Lower leg skin (tissue), 4 donors: ENCODE results near the gene TEX264. TPM values are rescaled to one million over a fixed set of nuclear protein-coding genes. Genes with fewer than 3 reads are reported as not detected.

Experiments
- DNase-seq, 2 donors: peaks; one replicate each; pipeline ENCODE4 v3.0.0-alpha.2; 2019; ENCODE audit warnings: low spot score in 2 of 2
- H3K4me3 ChIP-seq: fragments of 200-600 bp; sonication (generic); 2 replicates; pipeline ENCODE4 v1.5.1; 2017; ENCODE audit warnings: mild to moderate bottlenecking, low read depth; ENCODE audit not compliant: poor library complexity, severe bottlenecking
- CTCF ChIP-seq, 3 donors: fragments of 450-650 bp; IDR thresholded peaks; one replicate each; pipeline ENCODE4 v1.5.1; 2016; ENCODE audit warnings: antibody characterized with exemption in 3 of 3, mild to moderate bottlenecking in 3 of 3, moderate library complexity in 2 of 3
- POLR2A ChIP-seq, 2 donors: fragments of 450-650 bp; IDR thresholded peaks; one replicate each; pipeline ENCODE4 v1.6.1; 2016 to 2017; ENCODE audit warnings: antibody characterized with exemption in 2 of 2, mild to moderate bottlenecking in 1 of 2, moderate library complexity in 1 of 2
- WGBS, 2 donors: methylation state at CpG; one replicate each; pipeline ENCODE4 v1.1.5; 2018; 5-methylcytosine and 5-hydroxymethylcytosine counted together
- intact Hi-C: fragments of 100-400 bp; cut with DNase I; formaldehyde crosslinking; loops from one replicate; pipeline ENCODE4 v1.15.0; 2023; ENCODE audit warnings: low total_unique reads
- total RNA-seq, 4 donors: library from RNA; depleted of rRNA; stranded (reverse); fragments of >200 nt; gene quantifications; one replicate each; pipeline ENCODE4 v1.1.0, GENCODE V29; 2016

TEX264 gene
- total RNA-seq, 4 donors from 2014 or later = 103 to 232 (median 134) TPM

DNA sequence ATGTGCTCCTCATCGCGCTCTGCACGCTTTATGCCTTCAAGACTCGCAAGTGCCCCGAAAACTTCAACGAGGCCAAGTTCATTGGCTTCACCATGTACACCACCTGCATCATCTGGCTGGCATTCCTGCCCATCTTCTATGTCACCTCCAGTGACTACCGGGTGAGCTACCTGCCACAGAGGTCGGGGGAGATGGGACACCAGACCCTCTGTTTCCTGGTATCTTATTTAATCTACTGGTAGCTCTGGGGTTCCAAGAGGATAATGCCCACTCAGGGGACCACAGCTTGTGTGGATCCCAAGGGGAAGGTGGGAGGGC is 44.9 kb downstream of the TEX264 start:
- TF ChIP-seq POLR2A (IDR thresholded peaks at IDR 0.05) (no peak), CTCF (IDR thresholded peaks at IDR 0.05) (no peak)
- 97 to 98% methylated on average over 8 of the region's 8 CpGs for WGBS, 2 donors
- H3K4me3 ChIP-seq = no peak overlapping the region
- intact Hi-C loops = no loop called here
- no peak for DNase-seq

DNA sequence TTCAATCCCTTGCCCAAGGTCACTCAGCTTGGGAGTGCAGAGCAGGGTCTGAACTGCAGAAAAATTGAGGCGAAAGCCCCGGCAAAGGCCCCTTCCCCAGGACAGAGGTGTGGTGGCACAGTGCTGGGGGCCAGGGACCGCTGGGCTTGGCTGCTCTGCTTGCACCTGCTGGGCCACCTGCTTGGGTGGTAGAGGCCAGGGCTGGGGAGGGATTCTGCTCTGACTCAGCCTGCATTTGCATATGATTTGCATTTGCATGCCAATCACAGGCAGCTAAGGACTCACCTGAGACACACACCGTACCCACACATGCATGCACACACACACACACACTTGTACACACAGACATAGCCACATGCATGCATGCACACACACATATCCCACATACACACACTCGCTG is 45.8 kb downstream of the TEX264 start:
- no peak overlapping the region for H3K4me3 ChIP-seq
- WGBS, 2 donors = 87% methylated on average over 5 of the region's 5 CpGs
- TF ChIP-seq CTCF (IDR thresholded peaks at IDR 0.05) = no peak
- no peak for TF ChIP-seq POLR2A (IDR thresholded peaks at IDR 0.05)
- no peak for DNase-seq
- intact Hi-C loops = no loop called here

DNA sequence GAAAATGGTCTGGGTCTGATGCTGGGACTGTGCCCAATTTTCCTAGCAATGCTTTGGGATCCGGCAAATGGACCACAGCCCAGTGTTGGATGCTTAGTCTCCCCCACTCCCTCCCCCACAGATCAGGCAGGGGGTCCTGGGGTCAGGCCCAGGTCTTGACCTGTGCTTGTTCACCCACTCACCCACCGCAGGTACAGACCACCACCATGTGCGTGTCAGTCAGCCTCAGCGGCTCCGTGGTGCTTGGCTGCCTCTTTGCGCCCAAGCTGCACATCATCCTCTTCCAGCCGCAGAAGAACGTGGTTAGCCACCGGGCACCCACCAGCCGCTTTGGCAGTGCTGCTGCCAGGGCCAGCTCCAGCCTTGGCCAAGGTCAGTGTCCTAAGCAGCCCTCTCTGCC is 46.4 kb downstream of the TEX264 start:
- 87 to 92% methylated on average over 7 to 10 of the region's 10 CpGs for WGBS, 2 donors
- TF ChIP-seq POLR2A (IDR thresholded peaks at IDR 0.05) = no peak
- no peak for TF ChIP-seq CTCF (IDR thresholded peaks at IDR 0.05)
- peak in 1 of 2 donors; percentile 79 for DNase-seq
- no peak overlapping the region for H3K4me3 ChIP-seq
- intact Hi-C loops = no loop called here

DNA sequence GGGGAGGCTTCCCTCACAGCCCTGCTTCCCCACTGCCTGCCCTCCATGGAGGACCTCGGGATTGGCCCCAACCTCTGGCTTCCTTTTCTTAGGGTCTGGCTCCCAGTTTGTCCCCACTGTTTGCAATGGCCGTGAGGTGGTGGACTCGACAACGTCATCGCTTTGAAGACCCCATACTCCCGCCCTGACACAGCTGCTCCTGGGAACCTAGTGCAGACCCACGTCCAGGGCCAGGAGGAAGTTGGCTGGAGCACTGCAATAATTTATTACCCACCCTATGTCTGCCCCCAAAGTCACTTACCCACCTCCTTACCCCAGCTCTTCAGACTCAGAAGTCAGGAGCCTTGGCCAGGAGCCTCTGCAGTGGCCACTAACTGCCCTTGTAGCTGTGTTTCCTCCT is 46.9 kb downstream of the TEX264 start:
- TF ChIP-seq CTCF (IDR thresholded peaks at IDR 0.05) = no peak
- TF ChIP-seq POLR2A (IDR thresholded peaks at IDR 0.05) = no peak
- no peak overlapping the region for H3K4me3 ChIP-seq
- WGBS, 2 donors = 76 to 88% methylated on average over 7 of the region's 7 CpGs
- intact Hi-C loops = no loop called here
- DNase-seq = peak in 1 of 2 donors; percentile 70

- intact Hi-C loops = no loop called here
- DNase-seq = peak in 1 of 2 donors; percentile 84
- 44 to 47% methylated on average over 16 of the region's 16 CpGs for WGBS, 2 donors
- no peak overlapping the region for H3K4me3 ChIP-seq
- TF ChIP-seq CTCF (IDR thresholded peaks at IDR 0.05) (no peak), POLR2A (IDR thresholded peaks at IDR 0.05) (no peak)
Observed at GRCh38 chr3:51718547-51719409, 47.7 kb downstream of the TEX264 start.
